Gastrocnemius medialis (tissue), 4 donors: Measurements from ENCODE around the gene APP. TPM values are rescaled to one million over a fixed set of nuclear protein-coding genes. Genes with fewer than 3 reads are reported as not detected.

Experiments
- ATAC-seq, 2 donors: fragments of 150-250 bp; one replicate each; pipeline ENCODE4 v1.9.1; 2016
- DNase-seq, 2 donors: peaks; one replicate each; pipeline ENCODE4 v3.0.0-alpha.2; 2019
- H3K27ac ChIP-seq, 4 donors: fragments of 200-600 bp; sonication (generic); 1 replicate in 1 of 4; 2 replicates in 3 of 4; pipeline ENCODE4 v1.5.1; 2016 to 2018; ENCODE audit warnings: mild to moderate bottlenecking in 2 of 4, moderate library complexity in 1 of 4
- H3K27me3 ChIP-seq, 3 donors: fragments of 200-600 bp; sonication (generic) in 2 of 3; 1 replicate in 1 of 3; 2 replicates in 2 of 3; pipeline versions ENCODE4 v1.5.1 to v1.6.0; 2016 to 2019; ENCODE audit warnings: mild to moderate bottlenecking in 1 of 3, moderate library complexity in 1 of 3
- H3K36me3 ChIP-seq, 2 donors: fragments of 200-600 bp; sonication (generic) in 1 of 2; one replicate each; pipeline ENCODE4 v1.5.1; 2017 to 2018
- H3K4me1 ChIP-seq, 2 donors: fragments of 200-600 bp; sonication (generic) in 1 of 2; one replicate each; pipeline ENCODE4 v1.5.1; 2016 to 2017; ENCODE audit warnings: mild to moderate bottlenecking in 2 of 2
- H3K4me3 ChIP-seq, 4 donors: fragments of 200-600 bp; sonication (generic) in 3 of 4; 1 replicate in 1 of 4; 2 replicates in 3 of 4; pipeline ENCODE4 v1.5.1; 2016 to 2019; ENCODE audit warnings: mild to moderate bottlenecking in 2 of 4
- H3K9me3 ChIP-seq, 3 donors: fragments of 200-600 bp; sonication (generic) in 2 of 3; 1 replicate in 1 of 3; 2 replicates in 2 of 3; pipeline ENCODE4 v1.5.1; 2016 to 2019
- POLR2A ChIP-seq, 2 donors: fragments of 450-650 bp; IDR thresholded peaks; one replicate each; pipeline ENCODE4 v1.6.1; 2017; ENCODE audit warnings: antibody characterized with exemption in 2 of 2, mild to moderate bottlenecking in 2 of 2, moderate library complexity in 2 of 2
- in situ Hi-C, 4 donors: fragments of 200-750 bp; cut with MboI; loops; one replicate each; pipeline versions ENCODE4 v1.15.0 to v1.8.0; 2017; ENCODE audit warnings: low sequenced_read_pairs in 4 of 4
- intact Hi-C: fragments of 100-400 bp; cut with DNase I; formaldehyde crosslinking; loops from one replicate; pipeline ENCODE4 v1.15.1; 2023; ENCODE audit warnings: low total_unique reads
- total RNA-seq, 4 donors: library from RNA; depleted of rRNA; stranded (reverse); fragments of >200 nt; gene quantifications; one replicate each; pipeline versions ENCODE4 v1.1.0 to v1.2.3, GENCODE V29; 2016
- TF ChIP-seq, protein P1 (sequence below), 5 experiments: fragments of 450-650 bp in 3 of 5; fragments of 200-600 bp in 2 of 5; sonication (generic) in 2 of 5; IDR thresholded peaks in 4 of 5; conservative IDR thresholded peaks in 1 of 5; 1 replicate in 4 of 5; 2 replicates in 1 of 5; pipeline ENCODE4 v1.5.1; 2016 to 2019; ENCODE audit warnings: antibody characterized with exemption in 5 of 5, mild to moderate bottlenecking in 3 of 5, moderate library complexity in 3 of 5

APP gene
- total RNA-seq, 4 donors from 2014 or later: 45.8 to 73.2 (median 70.1) TPM

DNA sequence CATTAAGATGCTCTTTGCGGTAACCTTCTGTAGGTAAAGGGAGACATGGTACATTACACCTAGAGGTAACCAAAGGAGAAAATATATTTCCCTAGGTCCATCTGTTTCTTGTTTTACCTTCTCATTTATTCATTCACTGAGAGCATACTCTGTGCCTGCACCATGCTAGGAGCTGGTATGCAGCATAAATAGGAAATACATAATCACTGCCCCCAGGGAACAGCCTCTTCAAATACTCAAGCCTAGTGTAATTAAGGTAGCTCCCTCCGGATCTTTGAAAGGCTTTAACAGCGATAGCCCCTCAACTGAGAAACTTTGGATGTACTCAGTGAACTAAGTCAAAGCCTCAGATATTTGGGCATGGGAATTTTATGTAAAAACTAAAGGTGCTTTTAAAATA, 312.2 kb downstream of the APP start:
- Histone ChIP-seq H3K4me1 (no peaks in the 10 kb centered on the region), H3K36me3 (no peaks in the 10 kb centered on the region), H3K27me3 (no peaks in the 10 kb centered on the region), H3K27ac (no peak overlapping the region), H3K4me3 (no peak overlapping the region), H3K9me3 (no peaks in the 10 kb centered on the region)
- ATAC-seq: no peak
- intact Hi-C loops (loop anchor here (1.0 kb wide), 1 partner anchor 44 kb away; no protein-coding TSS in a partner anchor), in situ Hi-C loops (no loop called here)
- TF ChIP-seq POLR2A (IDR thresholded peaks at IDR 0.05): no peak
- TF ChIP-seq, protein P1, sequence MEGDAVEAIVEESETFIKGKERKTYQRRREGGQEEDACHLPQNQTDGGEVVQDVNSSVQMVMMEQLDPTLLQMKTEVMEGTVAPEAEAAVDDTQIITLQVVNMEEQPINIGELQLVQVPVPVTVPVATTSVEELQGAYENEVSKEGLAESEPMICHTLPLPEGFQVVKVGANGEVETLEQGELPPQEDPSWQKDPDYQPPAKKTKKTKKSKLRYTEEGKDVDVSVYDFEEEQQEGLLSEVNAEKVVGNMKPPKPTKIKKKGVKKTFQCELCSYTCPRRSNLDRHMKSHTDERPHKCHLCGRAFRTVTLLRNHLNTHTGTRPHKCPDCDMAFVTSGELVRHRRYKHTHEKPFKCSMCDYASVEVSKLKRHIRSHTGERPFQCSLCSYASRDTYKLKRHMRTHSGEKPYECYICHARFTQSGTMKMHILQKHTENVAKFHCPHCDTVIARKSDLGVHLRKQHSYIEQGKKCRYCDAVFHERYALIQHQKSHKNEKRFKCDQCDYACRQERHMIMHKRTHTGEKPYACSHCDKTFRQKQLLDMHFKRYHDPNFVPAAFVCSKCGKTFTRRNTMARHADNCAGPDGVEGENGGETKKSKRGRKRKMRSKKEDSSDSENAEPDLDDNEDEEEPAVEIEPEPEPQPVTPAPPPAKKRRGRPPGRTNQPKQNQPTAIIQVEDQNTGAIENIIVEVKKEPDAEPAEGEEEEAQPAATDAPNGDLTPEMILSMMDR (IDR thresholded peaks at IDR 0.05 in 4 of 5, conservative IDR thresholded peaks at IDR 0.05 in 1 of 5): no peak
- no peak for DNase-seq

- Histone ChIP-seq H3K27me3 (no peaks in the 10 kb centered on the region), H3K4me3 (no peak overlapping the region), H3K27ac (no peak overlapping the region), H3K9me3 (no peaks in the 10 kb centered on the region), H3K36me3 (no peaks in the 10 kb centered on the region), H3K4me1 (no peaks in the 10 kb centered on the region)
- TF ChIP-seq, protein P1 (IDR thresholded peaks at IDR 0.05 in 4 of 5, conservative IDR thresholded peaks at IDR 0.05 in 1 of 5): no peak
- no peak for TF ChIP-seq POLR2A (IDR thresholded peaks at IDR 0.05)
- in situ Hi-C loops (no loop called here), intact Hi-C loops (loop anchor here (1.0 kb wide), 1 partner anchor 45 kb away; no protein-coding TSS in a partner anchor)
- ATAC-seq: no peak
- no peak for DNase-seq
These were observed 313.1 kb downstream of the APP start for GRCh38 chr21:25857308-25858074.

DNA sequence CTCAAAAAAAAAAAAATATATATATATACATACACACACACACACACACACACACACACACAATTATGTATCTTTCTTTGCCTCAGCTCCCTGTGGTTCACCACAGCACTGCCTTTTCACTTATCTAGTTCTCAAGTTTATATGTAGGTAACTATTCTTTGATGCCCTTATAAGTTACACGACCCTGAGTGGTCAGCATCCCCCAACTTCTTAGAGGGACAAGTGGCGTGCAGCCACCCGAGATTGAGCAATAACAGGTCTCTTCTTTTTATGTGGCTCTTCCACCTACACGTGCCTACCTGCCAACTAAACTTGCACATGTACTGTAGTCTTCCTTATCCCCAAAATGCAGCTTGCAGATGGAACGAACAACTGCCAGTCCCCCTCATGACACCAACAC, 315.0 kb downstream of the APP start:
- Histone ChIP-seq H3K4me3 (no peak overlapping the region), H3K9me3 (no peaks in the 10 kb centered on the region), H3K27ac (no peak overlapping the region), H3K27me3 (no peaks in the 10 kb centered on the region), H3K36me3 (no peaks in the 10 kb centered on the region), H3K4me1 (no peaks in the 10 kb centered on the region)
- no peak for ATAC-seq
- no peak for TF ChIP-seq POLR2A (IDR thresholded peaks at IDR 0.05)
- TF ChIP-seq, protein P1 (IDR thresholded peaks at IDR 0.05 in 4 of 5, conservative IDR thresholded peaks at IDR 0.05 in 1 of 5): no peak
- in situ Hi-C loops (no loop called here), intact Hi-C loops (no loop called here)
- DNase-seq: no peak

GRCh38 chr21:25850126-25850842, 320.3 kb downstream of the APP start:
- Histone ChIP-seq H3K27ac (no peak overlapping the region), H3K27me3 (no peaks in the 10 kb centered on the region), H3K4me1 (no peaks in the 10 kb centered on the region), H3K4me3 (no peak overlapping the region), H3K9me3 (no peaks in the 10 kb centered on the region), H3K36me3 (no peaks in the 10 kb centered on the region)
- no peak for ATAC-seq
- in situ Hi-C loops (no loop called here), intact Hi-C loops (no loop called here)
- DNase-seq: no peak
- TF ChIP-seq POLR2A (IDR thresholded peaks at IDR 0.05): no peak
- TF ChIP-seq, protein P1 (IDR thresholded peaks at IDR 0.05 in 4 of 5, conservative IDR thresholded peaks at IDR 0.05 in 1 of 5): no peak
